Measurements from ENCODE around the gene FAM83B. TPM values are rescaled to one million over a fixed set of nuclear protein-coding genes. Genes with fewer than 3 reads are reported as not detected.
"Not testable (repeated sequence)": the region's sequence is repeated elsewhere in the genome, so short reads cannot be mapped to it uniquely, and the experiment has no call there.

FAM83B gene
- total RNA-seq, 2 experiments from 2014 or later = not detected

DNA sequence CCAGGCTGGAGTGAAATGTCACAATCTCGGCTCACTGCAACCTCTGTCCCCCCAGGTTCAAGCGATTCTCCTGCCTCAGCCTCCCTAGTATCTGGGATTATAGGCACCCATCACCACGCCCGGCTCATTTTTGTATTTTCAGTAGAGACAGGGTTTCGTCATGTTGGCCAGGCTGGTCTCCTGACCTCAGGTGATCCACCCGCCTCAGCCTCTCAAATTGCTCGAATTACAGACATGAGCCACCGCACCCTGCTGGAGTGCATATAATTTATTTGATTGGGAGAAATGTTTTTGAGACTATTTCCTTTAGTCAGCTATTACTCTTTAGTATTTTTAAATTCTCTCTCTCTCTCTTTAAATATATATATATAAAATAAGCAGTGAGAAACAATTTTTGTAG is 29.8 kb downstream of the FAM83B start:
- DNase-seq = no peak
- Mint-ChIP-seq H3K27ac (no peak overlapping the region), H3K36me3 (no peaks in the 10 kb centered on the region), H3K4me3 (no peak overlapping the region), H3K27me3 (no peaks in the 10 kb centered on the region), H3K4me1 (no peaks in the 10 kb centered on the region), H3K9me3 (no peaks in the 10 kb centered on the region)

DNA sequence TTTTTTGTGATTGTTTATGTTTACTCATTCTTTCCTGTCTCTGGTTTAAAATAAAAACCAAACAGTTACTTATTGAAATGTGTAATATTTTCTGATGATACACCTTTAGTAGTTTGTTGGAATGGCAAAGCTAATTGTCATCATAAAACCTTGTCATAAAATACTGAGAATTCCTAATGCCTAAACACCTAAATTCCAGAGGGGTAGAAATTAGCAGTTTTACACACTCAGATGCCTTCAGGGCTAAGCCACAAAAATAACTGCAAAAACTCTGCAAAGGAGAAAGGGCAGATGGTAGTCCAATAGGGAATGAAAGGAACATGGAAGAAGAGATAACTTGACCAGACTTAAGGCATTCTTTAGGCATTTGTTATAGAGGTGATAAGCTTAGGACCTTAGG is 30.3 kb downstream of the FAM83B start:
- H3K9me3 Mint-ChIP-seq = no peaks in the 10 kb centered on the region

DNA sequence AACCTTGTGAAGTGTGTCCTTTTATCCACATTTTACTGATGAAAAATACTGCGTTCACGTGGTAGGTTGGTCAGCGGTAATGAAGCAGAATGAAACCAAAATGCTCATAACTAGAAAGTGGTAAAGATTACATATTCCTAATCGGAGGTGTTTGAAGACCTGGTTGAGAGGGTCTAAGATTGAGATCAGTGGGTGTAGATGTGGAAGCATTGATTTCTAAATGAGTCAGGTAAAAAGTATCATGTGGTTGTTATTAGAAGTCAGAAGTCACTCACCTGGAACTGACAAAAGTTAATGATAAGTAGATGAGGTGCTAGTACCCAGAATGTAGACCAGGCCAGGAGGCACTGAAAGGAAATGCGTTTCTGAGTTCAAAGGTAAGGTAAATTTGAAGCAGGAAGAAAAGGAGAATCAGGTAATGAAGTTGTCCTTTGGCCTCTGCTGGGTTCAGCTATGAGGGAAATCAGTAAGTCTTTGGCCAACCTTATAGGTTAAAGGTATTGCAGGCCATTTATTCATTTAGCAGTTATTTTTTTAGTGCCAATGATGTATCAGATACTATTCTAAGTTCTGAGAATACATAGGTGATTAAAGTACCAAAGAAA is 31.2 kb downstream of the FAM83B start:
- no peak for DNase-seq

More for the DNA sequence above, 30.3 kb downstream of the FAM83B start:
- Mint-ChIP-seq H3K27me3 (no peaks in the 10 kb centered on the region), H3K27ac (no peak overlapping the region), H3K4me3 (no peak overlapping the region), H3K4me1 (no peaks in the 10 kb centered on the region), H3K36me3 (no peaks in the 10 kb centered on the region)
- no peak for DNase-seq

DNA sequence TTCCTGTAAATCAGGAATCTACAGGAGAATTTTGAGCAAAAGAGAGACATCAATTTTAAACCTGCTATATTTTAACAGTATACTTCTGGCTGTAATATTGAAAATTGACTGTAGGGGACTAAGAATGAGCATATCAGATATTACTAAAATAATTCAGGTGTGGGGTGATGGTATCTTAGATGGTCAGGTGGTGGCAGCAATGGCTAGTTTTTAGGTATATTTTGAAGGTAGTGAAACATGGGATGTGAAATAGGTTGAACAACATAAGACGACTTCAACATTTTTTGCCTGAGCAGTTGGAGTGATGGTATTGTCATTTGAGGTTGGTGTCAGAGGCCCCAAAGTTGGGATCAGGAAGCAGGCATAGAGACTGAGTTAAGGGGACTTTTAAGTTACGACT is 32.1 kb downstream of the FAM83B start:
- no peaks in the 10 kb centered on the region for H3K36me3 Mint-ChIP-seq
- no peak overlapping the region for H3K27ac Mint-ChIP-seq

More for the DNA sequence above, 31.2 kb downstream of the FAM83B start:
- H3K4me3 Mint-ChIP-seq = no peak overlapping the region
- no peak overlapping the region for H3K27ac Mint-ChIP-seq
- no peaks in the 10 kb centered on the region for H3K27me3 Mint-ChIP-seq
- H3K36me3 Mint-ChIP-seq = no peaks in the 10 kb centered on the region
- H3K4me1 Mint-ChIP-seq = no peaks in the 10 kb centered on the region
- no peaks in the 10 kb centered on the region for H3K9me3 Mint-ChIP-seq

DNA sequence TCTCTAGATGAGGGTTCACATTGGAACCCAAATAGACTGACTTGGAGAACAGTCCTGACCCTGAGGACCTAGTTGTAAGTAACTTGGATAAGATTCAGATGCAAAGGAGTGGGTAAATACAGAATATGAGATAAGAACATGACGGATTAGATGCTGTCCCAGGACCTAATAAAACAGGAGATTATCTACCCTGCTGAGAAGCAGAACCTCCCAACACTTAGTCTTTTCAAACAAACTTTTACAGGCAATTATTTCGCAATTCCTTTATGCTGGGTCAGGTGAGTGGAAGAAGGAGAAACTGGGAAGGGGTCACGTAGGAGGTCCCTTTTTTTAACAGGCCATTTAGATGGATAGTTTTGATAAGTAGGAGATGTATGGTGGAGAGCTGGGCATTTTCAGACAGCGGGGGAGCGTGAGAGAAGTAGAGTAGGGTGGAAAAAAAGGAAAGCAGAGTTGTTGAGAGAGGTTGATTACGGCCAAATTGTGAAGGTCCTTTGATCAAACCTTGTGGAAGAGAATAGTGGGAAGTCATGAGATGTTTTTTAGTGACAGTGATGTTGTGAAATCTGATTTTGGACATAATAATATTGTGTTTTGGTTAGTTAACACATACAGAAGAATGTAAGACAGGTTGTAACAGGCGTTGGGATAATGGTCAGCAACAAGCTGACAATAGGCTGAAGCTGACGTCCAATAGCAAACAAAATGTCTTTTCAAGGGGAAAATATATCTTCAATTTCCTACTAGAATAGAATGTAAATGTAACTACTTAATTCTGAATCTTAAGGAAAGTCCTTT is 32.8 kb downstream of the FAM83B start:
- no peak overlapping the region for H3K27ac Mint-ChIP-seq
- no peaks in the 10 kb centered on the region for H3K4me1 Mint-ChIP-seq
- H3K9me3 Mint-ChIP-seq = peaks cover under 1% of the 10 kb centered on the region
- H3K4me3 Mint-ChIP-seq = no peak overlapping the region
- no peaks in the 10 kb centered on the region for H3K27me3 Mint-ChIP-seq
- DNase-seq = no peak
- H3K36me3 Mint-ChIP-seq = no peaks in the 10 kb centered on the region

More for the DNA sequence above, 32.1 kb downstream of the FAM83B start:
- H3K4me3 Mint-ChIP-seq = no peak overlapping the region
- no peaks in the 10 kb centered on the region for H3K9me3 Mint-ChIP-seq
- no peak for DNase-seq
- H3K4me1 Mint-ChIP-seq = no peaks in the 10 kb centered on the region
- no peaks in the 10 kb centered on the region for H3K27me3 Mint-ChIP-seq

DNA sequence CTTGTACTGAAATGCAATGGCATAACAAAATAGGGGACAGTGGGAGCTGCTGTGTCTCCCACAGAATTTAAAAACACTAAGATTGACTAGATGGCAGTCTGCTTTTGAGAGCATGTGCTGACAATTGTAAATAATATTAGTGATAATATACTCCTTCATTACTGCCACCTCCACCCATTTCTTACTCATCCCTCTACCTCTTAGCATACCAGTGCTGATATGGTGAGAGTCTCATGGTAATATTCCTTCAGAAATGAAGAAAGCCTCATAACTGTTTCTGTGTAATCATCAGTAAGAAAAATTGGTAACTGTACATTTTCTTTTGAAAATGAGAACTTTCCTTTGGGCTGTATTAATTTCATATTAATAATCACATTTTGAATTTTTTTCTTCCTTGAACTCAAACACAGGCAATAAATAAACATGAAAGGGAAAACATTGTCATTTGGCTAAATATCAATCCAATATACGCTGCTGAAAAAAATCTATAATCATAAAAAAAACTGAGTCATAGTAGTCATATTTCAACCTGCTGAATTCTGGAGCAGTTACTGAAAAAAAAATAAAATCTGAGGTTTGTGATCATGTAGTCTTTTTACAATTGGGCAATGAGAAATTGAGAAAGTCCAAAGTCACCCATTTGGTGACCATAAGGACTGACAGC is 34.6 kb downstream of the FAM83B start:
- no peak overlapping the region for H3K4me3 Mint-ChIP-seq
- H3K4me1 Mint-ChIP-seq = no peaks in the 10 kb centered on the region
- peaks cover 3% of the 10 kb centered on the region for H3K9me3 Mint-ChIP-seq
- no peak for DNase-seq
- no peaks in the 10 kb centered on the region for H3K27me3 Mint-ChIP-seq
- H3K36me3 Mint-ChIP-seq = no peaks in the 10 kb centered on the region
- H3K27ac Mint-ChIP-seq = no peak overlapping the region

DNA sequence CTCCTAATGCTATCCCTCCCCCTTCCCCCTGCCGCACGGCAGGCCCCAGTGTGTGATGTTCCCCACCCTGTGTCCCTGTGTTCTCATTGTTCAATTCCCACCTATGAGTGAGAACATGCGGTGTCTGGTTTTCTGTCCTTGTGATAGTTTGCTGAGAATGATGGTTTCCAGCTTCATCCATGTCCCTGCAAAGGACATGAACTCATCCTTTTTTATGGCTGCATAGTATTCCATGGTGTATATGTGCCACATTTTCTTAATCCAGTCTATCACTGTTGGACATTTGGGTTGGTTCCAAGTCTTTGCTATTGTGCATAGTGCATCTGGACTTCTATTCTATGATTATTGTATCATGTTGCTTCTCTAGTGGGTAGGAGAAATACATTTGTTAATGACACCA is 35.3 kb downstream of the FAM83B start:
- H3K27ac Mint-ChIP-seq, H3K4me3 Mint-ChIP-seq, DNase-seq, H3K9me3 Mint-ChIP-seq, H3K27me3 Mint-ChIP-seq, H3K36me3 Mint-ChIP-seq, H3K4me1 Mint-ChIP-seq: not testable (repeated sequence)

DNA sequence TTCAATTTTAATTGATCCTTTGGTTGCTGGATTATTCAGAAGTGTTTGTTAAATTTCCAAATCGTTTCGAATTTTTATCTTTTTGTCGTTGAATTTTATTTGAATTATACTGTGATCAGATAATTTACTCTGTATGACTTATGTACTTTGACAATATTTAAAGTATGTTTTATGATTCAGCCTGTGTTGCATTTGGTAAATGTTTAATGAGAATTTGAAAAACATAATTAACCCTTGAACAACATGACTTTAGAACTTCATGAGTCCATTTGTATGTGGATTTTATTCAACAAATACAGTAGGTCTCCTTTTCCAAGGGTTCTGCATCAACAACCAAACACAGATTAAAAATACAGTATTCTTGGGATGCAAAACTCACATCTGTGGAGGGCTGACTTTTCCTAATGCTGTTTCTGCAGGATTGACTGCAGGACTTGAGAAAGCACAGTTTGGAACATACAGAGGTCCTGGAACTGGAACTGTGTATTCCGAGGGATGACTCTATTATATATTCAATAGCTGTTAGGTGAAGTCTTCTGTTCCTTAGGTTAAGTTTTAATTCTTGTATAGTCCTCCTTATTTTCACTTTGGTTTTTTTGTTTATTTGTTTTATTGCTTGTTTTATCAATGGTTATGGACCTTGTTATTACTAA is 40.5 kb downstream of the FAM83B start:
- DNase-seq = no peak
- Mint-ChIP-seq H3K4me3 (no peak overlapping the region), H3K27ac (no peak overlapping the region), H3K36me3 (no peaks in the 10 kb centered on the region), H3K27me3 (no peaks in the 10 kb centered on the region), H3K9me3 (peaks cover 3% of the 10 kb centered on the region), H3K4me1 (no peaks in the 10 kb centered on the region)

DNA sequence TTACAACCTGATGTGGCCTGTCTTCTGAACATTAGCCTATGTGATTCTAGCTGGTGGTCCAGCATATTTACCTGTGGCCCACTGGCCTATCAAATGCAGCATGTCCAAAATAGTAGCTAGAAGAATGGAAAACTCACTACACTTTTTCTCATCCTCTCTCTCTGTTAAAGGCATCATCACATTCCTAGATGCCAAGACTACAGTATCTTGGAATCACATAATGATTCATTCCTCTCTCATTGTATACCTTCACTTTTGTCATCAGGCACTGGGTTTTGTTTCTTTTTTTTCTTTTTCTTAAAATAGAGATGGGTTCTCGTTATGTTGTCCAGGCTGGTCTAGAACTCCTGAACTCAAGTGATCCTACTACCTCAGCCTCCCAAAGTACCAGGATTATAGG is 45.0 kb downstream of the FAM83B start:
- no peak overlapping the region for H3K4me3 Mint-ChIP-seq
- no peaks in the 10 kb centered on the region for H3K9me3 Mint-ChIP-seq

DNA sequence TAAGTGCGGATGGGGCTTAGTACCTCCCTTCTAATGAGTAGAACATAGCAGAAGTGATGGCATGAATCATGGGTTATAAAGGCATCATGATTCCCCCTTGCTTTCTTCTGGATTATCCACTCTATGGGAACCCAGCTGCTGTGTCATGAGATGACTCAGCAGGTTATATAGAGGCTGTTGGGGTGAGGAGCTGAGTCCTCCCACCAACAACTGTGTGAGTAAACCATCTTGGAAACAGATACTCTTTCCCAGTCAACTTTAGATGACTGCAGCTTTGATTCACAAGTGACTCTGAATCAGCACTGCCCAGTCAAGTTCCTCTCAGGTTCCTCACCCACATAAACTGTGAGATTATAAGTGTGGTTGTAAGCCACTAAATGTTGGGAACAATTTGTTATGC is 46.3 kb downstream of the FAM83B start:
- no peaks in the 10 kb centered on the region for H3K4me1 Mint-ChIP-seq
- no peak overlapping the region for H3K27ac Mint-ChIP-seq
- no peaks in the 10 kb centered on the region for H3K9me3 Mint-ChIP-seq
- DNase-seq = no peak
- H3K4me3 Mint-ChIP-seq = no peak overlapping the region
- H3K27me3 Mint-ChIP-seq = no peaks in the 10 kb centered on the region
- H3K36me3 Mint-ChIP-seq = no peaks in the 10 kb centered on the region

More for the DNA sequence above, 45.0 kb downstream of the FAM83B start:
- H3K27me3 Mint-ChIP-seq = no peaks in the 10 kb centered on the region
- H3K27ac Mint-ChIP-seq = no peak overlapping the region
- H3K36me3 Mint-ChIP-seq = no peaks in the 10 kb centered on the region
- no peaks in the 10 kb centered on the region for H3K4me1 Mint-ChIP-seq
- no peak for DNase-seq

DNA sequence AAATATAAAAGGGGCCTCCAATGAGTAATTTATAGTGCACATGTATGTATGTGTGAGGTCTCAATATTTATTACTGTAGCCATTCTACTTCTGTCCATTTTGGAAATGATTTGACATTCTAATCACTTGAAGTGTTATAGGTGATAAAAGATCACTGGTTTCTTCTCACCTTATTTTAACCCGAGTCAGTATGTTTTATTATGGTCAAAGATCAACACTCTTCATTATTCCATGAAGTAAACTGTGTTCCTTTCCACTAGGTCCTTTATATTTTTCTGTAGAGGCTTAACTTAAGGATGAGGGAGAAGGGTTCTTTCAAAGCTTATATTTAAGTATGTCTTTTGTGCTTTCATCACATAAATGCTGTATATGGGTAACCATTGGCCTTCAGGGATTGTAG is 47.2 kb downstream of the FAM83B start:
- DNase-seq = no peak
- Mint-ChIP-seq H3K27me3 (no peaks in the 10 kb centered on the region), H3K4me3 (no peak overlapping the region), H3K4me1 (no peaks in the 10 kb centered on the region), H3K27ac (no peak overlapping the region), H3K36me3 (no peaks in the 10 kb centered on the region), H3K9me3 (no peaks in the 10 kb centered on the region)

DNA sequence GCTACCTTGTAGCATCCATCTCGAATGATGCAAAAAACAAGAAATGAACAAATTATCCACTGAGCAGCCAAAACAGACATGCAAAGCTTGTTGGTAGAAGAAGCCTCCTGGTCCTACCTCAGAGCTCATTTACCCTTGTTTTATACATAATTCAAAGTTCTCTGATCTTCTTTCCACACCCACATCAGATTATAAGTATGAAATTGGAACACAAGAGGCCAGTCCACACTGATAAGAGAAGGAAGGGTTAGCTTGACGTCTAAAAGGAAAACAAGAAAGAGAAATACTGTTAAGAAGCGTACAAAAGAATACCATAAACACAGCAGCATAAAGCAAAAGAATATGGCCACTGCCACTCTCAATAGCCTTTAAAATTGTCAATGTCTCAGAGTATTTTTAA is 49.7 kb downstream of the FAM83B start:
- Mint-ChIP-seq H3K27ac (no peak overlapping the region), H3K9me3 (no peaks in the 10 kb centered on the region), H3K4me1 (no peaks in the 10 kb centered on the region), H3K4me3 (no peak overlapping the region), H3K27me3 (no peaks in the 10 kb centered on the region), H3K36me3 (no peaks in the 10 kb centered on the region)
- no peak for DNase-seq

DNA sequence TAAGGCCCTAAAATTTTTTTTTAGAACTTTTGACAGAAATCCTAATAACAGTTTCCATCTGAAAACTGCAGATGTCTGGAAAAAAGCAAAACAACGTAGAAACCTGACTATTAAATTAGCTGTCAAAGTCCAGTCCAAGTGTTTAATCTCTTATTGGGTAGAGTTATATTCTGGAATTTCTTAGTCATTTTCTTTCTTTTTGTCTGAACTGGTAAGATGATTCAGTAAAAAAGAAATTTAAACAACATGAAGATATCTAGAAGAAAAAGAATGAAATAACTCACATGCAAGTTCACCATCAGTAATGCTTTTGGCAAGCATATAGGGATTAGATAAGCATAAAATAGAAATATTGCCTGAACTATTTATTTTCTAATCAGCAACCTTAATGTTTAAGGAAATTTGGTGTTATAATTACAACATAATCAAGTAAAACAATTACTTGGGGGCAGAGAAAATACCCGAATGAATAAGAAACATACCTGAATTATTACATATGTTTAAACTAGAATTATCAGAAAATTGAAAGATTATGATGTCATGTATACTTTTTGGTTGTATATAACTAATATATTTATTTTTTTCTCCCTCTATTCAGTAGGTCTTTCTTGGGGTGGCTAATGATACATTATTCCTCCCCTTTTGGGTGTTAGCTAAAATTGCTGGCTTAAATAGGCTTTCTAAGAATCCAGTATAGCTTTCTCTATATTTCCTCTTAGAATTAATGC is 51.1 kb downstream of the FAM83B start:
- Mint-ChIP-seq H3K9me3 (no peaks in the 10 kb centered on the region), H3K4me3 (no peak overlapping the region), H3K27ac (no peak overlapping the region), H3K4me1 (no peaks in the 10 kb centered on the region), H3K36me3 (no peaks in the 10 kb centered on the region), H3K27me3 (no peaks in the 10 kb centered on the region)
- DNase-seq = no peak

DNA sequence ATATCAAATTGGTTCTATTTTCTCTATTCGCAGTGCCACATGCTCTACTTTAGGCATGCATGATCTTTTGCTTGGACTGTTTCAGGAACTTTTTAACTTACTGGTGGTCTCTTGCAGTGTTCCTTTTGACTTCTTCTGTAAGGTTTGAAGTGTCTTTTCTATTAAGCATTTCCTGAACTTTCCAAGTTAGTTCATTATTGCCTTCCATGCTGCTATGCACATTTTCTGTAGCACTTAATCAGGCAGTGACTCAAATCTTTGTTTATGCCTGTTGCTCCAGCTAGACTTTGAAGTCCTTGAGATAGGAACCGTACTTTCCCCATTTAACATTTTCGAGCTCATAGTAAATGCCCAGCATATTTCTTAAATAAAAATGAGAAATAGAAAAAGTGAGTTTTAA is 52.2 kb downstream of the FAM83B start:
- H3K4me1 Mint-ChIP-seq = no peaks in the 10 kb centered on the region
- no peak overlapping the region for H3K27ac Mint-ChIP-seq

DNA sequence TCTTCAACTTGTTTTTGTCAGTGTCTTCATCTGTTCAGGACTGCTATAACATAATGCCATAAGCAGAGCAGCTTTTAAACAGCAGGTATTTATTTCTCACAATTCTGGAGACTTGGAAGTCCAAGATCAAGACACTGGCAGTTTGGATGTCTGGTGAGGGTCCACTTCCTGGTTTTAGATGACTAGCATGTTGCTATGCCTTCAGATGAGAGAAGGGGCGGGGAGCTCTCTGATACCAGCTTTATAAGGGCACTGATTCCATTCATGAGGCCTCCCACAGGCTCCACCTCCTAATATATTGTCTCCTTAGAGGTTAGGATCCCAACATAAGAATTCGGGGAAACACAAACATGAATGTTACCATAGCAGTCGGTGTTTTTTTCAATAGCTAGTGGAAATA is 52.9 kb downstream of the FAM83B start:
- no peak for DNase-seq
- H3K4me3 Mint-ChIP-seq = no peak overlapping the region
- H3K9me3 Mint-ChIP-seq = no peaks in the 10 kb centered on the region
- H3K4me1 Mint-ChIP-seq = no peaks in the 10 kb centered on the region
- H3K36me3 Mint-ChIP-seq = no peaks in the 10 kb centered on the region
- H3K27ac Mint-ChIP-seq = no peak overlapping the region
- H3K27me3 Mint-ChIP-seq = no peaks in the 10 kb centered on the region

More for the DNA sequence above, 52.2 kb downstream of the FAM83B start:
- Mint-ChIP-seq H3K36me3 (no peaks in the 10 kb centered on the region), H3K9me3 (no peaks in the 10 kb centered on the region), H3K27me3 (no peaks in the 10 kb centered on the region), H3K4me3 (no peak overlapping the region)
- DNase-seq = no peak
